Subcutaneous adipose tissue (tissue), 4 donors: ENCODE measurements around the gene ARID1B. TPM values are rescaled to one million over a fixed set of nuclear protein-coding genes. Genes with fewer than 3 reads are reported as not detected.

ENCODE experiments used
- CTCF ChIP-seq: fragments of 450-650 bp; IDR thresholded peaks from one replicate; pipeline ENCODE4 v1.5.1; 2016; ENCODE audit warnings: low read depth, mild to moderate bottlenecking, control low read depth, antibody characterized with exemption, moderate library complexity
- total RNA-seq, 4 donors: library from RNA; depleted of rRNA; stranded (reverse); fragments of >200 nt; gene quantifications; one replicate each; pipeline ENCODE4 v1.1.0, GENCODE V29; 2016

The ARID1B gene
- total RNA-seq, 4 donors from 2014 or later: 93.8 to 137 (median 104) TPM

- TF ChIP-seq CTCF: no peak
Measured at GRCh38 chr6:156988276-156989158, 211.3 kb downstream of the ARID1B start.

GRCh38 chr6:156989159-156989806, 212.1 kb downstream of the ARID1B start:
- TF ChIP-seq CTCF: no peak

GRCh38 chr6:156992020-156992804, 215.0 kb downstream of the ARID1B start:
- no peak for TF ChIP-seq CTCF

- no peak for TF ChIP-seq CTCF
Measured at GRCh38 chr6:156993713-156994112, 216.5 kb downstream of the ARID1B start.

GRCh38 chr6:156994215-156995076, 217.3 kb downstream of the ARID1B start:
- TF ChIP-seq CTCF: no peak

- TF ChIP-seq CTCF: no peak
Measured at GRCh38 chr6:156995502-156995901, 218.3 kb downstream of the ARID1B start.
